Osteoblast (primary cell): Measurements from ENCODE around the gene HBS1L. TPM values are rescaled to one million over a fixed set of nuclear protein-coding genes. Genes with fewer than 3 reads are reported as not detected.

Experiments used
- DNase-seq: peaks from one replicate; pipeline ENCODE4 v3.0.0; 2011; ENCODE audit warnings: low spot score, mixed read lengths; ENCODE audit not compliant: insufficient read length; ENCODE audit errors: missing footprints
- H2AFZ ChIP-seq: 2 replicates; pipeline ENCODE4 v1.6.0; 2011; ENCODE audit warnings: mild to moderate bottlenecking, low read length
- H3K27ac ChIP-seq: 2 replicates; pipeline ENCODE4 v1.5.1; 2011; ENCODE audit warnings: mild to moderate bottlenecking, low read depth, low read length, moderate library complexity
- H3K27me3 ChIP-seq: 2 replicates; pipeline ENCODE4 v1.6.0; 2012; ENCODE audit warnings: mild to moderate bottlenecking, control low read depth, inconsistent platforms, low read length, moderate library complexity; ENCODE audit not compliant: insufficient read depth
- H3K36me3 ChIP-seq: 2 replicates; pipeline ENCODE4 v1.5.1; 2011; ENCODE audit warnings: mild to moderate bottlenecking, low read length, control low read depth, moderate library complexity; ENCODE audit not compliant: insufficient read depth
- H3K4me1 ChIP-seq: 2 replicates; pipeline ENCODE4 v1.5.1; 2011; ENCODE audit warnings: mild to moderate bottlenecking, low read length, control low read depth, moderate library complexity; ENCODE audit not compliant: insufficient read depth
- H3K4me2 ChIP-seq: 2 replicates; pipeline ENCODE4 v1.6.0; 2011; ENCODE audit warnings: mild to moderate bottlenecking, low read length; ENCODE audit not compliant: insufficient read depth
- H3K4me3 ChIP-seq: fragments of 200-600 bp; sonication (generic); 3 replicates; pipeline ENCODE4 v1.5.1; 2012; ENCODE audit warnings: mild to moderate bottlenecking, low read length, inconsistent platforms; ENCODE audit not compliant: insufficient read depth
- H3K79me2 ChIP-seq: 2 replicates; pipeline ENCODE4 v1.6.0; 2012; ENCODE audit warnings: mild to moderate bottlenecking, low read length, control low read depth, inconsistent platforms; ENCODE audit not compliant: insufficient read depth
- H3K9me3 ChIP-seq: 2 replicates; pipeline ENCODE4 v1.5.1; 2011; ENCODE audit warnings: low read depth, low read length, control low read depth
- H4K20me1 ChIP-seq: 2 replicates; pipeline ENCODE4 v1.6.0; 2012; ENCODE audit warnings: mild to moderate bottlenecking, low read length, control low read depth; ENCODE audit not compliant: insufficient read depth
- total RNA-seq: library from RNA; depleted of rRNA; stranded (reverse); fragments of >200 nt; gene quantifications from 2 replicates; pipeline ENCODE4 v1.2.3, GENCODE V29; 2012
- TF ChIP-seq, protein P1 (sequence below): IDR thresholded peaks from 2 replicates; pipeline ENCODE4 v1.5.1; 2011; ENCODE audit warnings: mild to moderate bottlenecking, low read depth, low read length, moderate library complexity; ENCODE audit errors: extremely low read depth

HBS1L gene
- total RNA-seq, 1 donor: 94.8 TPM

DNA sequence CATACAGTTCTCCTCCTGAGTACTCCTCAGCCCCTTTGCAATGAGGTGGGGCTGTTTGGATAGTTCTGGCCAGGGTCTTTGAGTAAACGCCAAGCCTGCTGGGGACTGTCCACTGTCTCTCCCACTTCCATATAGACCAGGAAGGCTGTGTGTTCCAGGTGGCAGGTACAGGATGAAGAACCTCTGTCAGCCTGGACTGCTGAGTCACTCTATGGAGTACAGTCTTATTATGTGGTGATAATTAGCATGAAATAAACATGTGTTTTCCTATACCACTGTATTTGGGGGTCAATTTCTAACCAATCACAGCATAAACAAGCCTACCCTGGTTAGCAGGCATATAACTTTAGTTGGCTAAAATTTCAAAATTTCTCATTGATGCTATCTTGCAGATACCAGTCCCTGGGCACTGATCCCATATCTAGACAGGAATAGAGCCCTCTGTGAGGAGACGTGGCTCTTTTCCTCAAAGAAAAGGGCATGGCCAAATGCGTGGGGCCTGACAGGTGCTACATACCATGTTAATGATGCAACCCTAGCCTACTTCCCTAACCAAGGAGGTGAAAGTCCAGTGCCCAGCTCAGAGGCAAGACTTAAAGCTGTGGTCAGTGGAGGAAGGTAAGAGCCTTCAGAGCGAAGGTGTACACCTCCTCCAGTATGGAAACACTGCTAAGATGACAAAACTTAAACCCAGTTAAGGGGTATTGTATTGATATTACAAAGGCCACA, 100.2 kb downstream of the HBS1L start:
- no peak overlapping the region for H2AFZ ChIP-seq
- H3K9me3 ChIP-seq: no peaks in the 10 kb centered on the region
- no peak overlapping the region for H3K4me2 ChIP-seq
- no peaks in the 10 kb centered on the region for H3K79me2 ChIP-seq
- H3K4me1 ChIP-seq: no peaks in the 10 kb centered on the region
- H4K20me1 ChIP-seq: no peaks in the 10 kb centered on the region
- H3K27ac ChIP-seq: no peak overlapping the region
- no peaks in the 10 kb centered on the region for H3K27me3 ChIP-seq
- no peak for DNase-seq
- TF ChIP-seq, protein P1, sequence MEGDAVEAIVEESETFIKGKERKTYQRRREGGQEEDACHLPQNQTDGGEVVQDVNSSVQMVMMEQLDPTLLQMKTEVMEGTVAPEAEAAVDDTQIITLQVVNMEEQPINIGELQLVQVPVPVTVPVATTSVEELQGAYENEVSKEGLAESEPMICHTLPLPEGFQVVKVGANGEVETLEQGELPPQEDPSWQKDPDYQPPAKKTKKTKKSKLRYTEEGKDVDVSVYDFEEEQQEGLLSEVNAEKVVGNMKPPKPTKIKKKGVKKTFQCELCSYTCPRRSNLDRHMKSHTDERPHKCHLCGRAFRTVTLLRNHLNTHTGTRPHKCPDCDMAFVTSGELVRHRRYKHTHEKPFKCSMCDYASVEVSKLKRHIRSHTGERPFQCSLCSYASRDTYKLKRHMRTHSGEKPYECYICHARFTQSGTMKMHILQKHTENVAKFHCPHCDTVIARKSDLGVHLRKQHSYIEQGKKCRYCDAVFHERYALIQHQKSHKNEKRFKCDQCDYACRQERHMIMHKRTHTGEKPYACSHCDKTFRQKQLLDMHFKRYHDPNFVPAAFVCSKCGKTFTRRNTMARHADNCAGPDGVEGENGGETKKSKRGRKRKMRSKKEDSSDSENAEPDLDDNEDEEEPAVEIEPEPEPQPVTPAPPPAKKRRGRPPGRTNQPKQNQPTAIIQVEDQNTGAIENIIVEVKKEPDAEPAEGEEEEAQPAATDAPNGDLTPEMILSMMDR: no peak
- no peak overlapping the region for H3K4me3 ChIP-seq
- H3K36me3 ChIP-seq: no peaks in the 10 kb centered on the region

DNA sequence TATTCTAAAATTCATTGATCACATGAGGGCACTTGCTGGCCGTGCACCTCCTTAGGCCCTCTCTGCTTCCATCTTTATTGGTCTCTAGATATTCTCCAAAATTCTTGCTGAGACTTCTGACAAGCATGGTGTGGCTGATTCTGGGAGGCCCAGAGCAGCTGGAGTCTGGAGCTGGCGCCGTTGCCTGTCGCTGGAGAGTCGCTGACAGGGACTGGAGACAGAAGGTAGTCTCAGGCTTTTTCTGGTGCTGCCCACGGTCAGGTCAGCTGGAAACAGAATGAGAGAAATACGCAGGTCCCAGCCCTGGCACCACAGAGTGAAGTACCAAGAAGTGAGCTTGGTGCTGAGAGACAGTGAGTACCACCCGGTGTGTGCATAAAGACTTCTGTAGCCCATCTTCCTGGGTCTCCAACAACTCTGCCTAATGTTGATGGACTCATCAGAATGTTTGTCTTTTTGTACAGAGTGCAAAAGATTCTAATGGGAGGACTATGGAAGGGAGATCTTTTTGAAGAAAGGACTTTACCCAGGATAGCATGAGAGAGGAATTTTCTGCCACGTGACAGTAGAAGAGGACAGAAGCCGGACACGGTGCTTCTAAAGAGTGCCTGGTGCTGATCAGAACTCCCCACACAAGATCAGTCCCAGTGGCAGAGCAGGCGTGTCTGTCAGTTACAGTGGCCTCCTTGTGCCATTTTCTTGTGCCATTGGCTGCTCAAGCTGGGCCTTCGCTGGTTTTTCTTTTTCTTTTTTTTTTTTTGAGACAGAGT, 102.9 kb downstream of the HBS1L start:
- DNase-seq: no peak
- no peaks in the 10 kb centered on the region for H3K79me2 ChIP-seq
- no peaks in the 10 kb centered on the region for H3K9me3 ChIP-seq
- no peak overlapping the region for H2AFZ ChIP-seq
- TF ChIP-seq, protein P1: no peak
- no peaks in the 10 kb centered on the region for H3K36me3 ChIP-seq
- no peaks in the 10 kb centered on the region for H4K20me1 ChIP-seq
- no peak overlapping the region for H3K4me2 ChIP-seq
- no peak overlapping the region for H3K27ac ChIP-seq
- no peak overlapping the region for H3K4me3 ChIP-seq
- H3K4me1 ChIP-seq: no peaks in the 10 kb centered on the region
- H3K27me3 ChIP-seq: no peaks in the 10 kb centered on the region

DNA sequence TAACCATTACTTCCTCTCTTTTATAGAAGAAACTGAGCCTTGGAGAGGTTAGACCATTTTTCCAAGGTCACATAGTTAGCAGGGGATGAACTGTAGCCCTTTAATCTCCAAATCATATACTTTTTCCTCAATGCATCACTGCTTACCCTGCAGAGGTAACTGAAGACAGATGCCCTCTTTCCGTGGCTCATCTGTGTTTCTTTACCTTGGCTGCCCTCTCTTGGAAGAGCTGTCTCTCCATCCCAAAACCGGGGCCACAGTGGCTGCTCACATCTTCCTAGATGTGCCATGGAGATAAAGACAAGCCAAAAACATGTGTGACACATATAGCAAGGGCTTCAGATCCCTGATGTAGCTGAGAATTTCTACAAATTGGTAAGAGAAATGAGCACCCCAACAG, 104.1 kb downstream of the HBS1L start:
- no peaks in the 10 kb centered on the region for H3K27me3 ChIP-seq
- no peaks in the 10 kb centered on the region for H3K36me3 ChIP-seq
- H3K4me3 ChIP-seq: no peak overlapping the region
- H3K4me1 ChIP-seq: no peaks in the 10 kb centered on the region
- no peak for DNase-seq
- H3K27ac ChIP-seq: no peak overlapping the region
- TF ChIP-seq, protein P1: no peak
- H3K4me2 ChIP-seq: no peak overlapping the region
- no peaks in the 10 kb centered on the region for H3K79me2 ChIP-seq
- no peak overlapping the region for H2AFZ ChIP-seq
- H4K20me1 ChIP-seq: no peaks in the 10 kb centered on the region
- no peaks in the 10 kb centered on the region for H3K9me3 ChIP-seq

DNA sequence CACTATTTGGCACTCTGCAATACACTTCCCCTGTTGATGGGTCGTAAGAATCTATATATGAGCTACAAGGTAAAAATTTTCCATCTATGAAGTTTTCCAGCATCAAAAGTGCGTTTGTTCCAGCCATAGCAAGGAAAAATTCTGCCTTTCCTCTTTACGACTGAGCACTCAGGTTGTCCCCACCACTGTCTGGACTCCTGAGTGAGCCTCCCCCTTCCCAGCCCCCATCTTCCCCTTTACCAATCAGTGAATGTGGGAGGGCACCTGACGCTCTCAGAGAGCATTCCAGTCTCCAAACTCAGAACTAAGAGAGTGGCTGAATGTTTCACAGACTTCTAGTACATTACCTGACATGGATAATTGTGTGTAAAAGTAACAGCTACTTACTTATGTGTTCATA, 104.7 kb downstream of the HBS1L start, which contains the start of gene ALDH8A1:
ALDH8A1 (minus strand) TSS at position 175 of the 400 bp plus-strand sequence; CDS start at position 127, 48 bp downstream.
- Histone ChIP-seq H4K20me1 (no peaks in the 10 kb centered on the region), H3K27me3 (no peaks in the 10 kb centered on the region), H3K36me3 (no peaks in the 10 kb centered on the region), H3K27ac (no peak within 1 kb of the TSS), H3K9me3 (no peaks in the 10 kb centered on the region), H3K4me1 (no peaks in the 10 kb centered on the region), H2AFZ (no peak within 1 kb of the TSS), H3K4me2 (no peak within 1 kb of the TSS), H3K4me3 (no peak within 1 kb of the TSS), H3K79me2 (no peaks in the 10 kb centered on the region)
- no peak for DNase-seq
- TF ChIP-seq, protein P1: no peak
